Lower leg skin (tissue), 4 donors: Measurements from ENCODE around the gene FNIP2. TPM values are rescaled to one million over a fixed set of nuclear protein-coding genes. Genes with fewer than 3 reads are reported as not detected.
"Not testable (repeated sequence)": the region's sequence is repeated elsewhere in the genome, so short reads cannot be mapped to it uniquely, and the experiment has no call there.

Experiments used
- DNase-seq, 2 donors: peaks; one replicate each; pipeline ENCODE4 v3.0.0-alpha.2; 2019; ENCODE audit warnings: low spot score in 2 of 2
- H3K4me3 ChIP-seq: fragments of 200-600 bp; sonication (generic); 2 replicates; pipeline ENCODE4 v1.5.1; 2017; ENCODE audit warnings: mild to moderate bottlenecking, low read depth; ENCODE audit not compliant: poor library complexity, severe bottlenecking
- POLR2A ChIP-seq, 2 donors: fragments of 450-650 bp; IDR thresholded peaks; one replicate each; pipeline ENCODE4 v1.6.1; 2016 to 2017; ENCODE audit warnings: antibody characterized with exemption in 2 of 2, mild to moderate bottlenecking in 1 of 2, moderate library complexity in 1 of 2
- WGBS, 2 donors: methylation state at CpG; one replicate each; pipeline ENCODE4 v1.1.5; 2018; 5-methylcytosine and 5-hydroxymethylcytosine counted together
- intact Hi-C: fragments of 100-400 bp; cut with DNase I; formaldehyde crosslinking; loops from one replicate; pipeline ENCODE4 v1.15.0; 2023; ENCODE audit warnings: low total_unique reads
- total RNA-seq, 4 donors: library from RNA; depleted of rRNA; stranded (reverse); fragments of >200 nt; gene quantifications; one replicate each; pipeline ENCODE4 v1.1.0, GENCODE V29; 2016
- TF ChIP-seq, protein P1 (sequence below), 3 donors: fragments of 450-650 bp; IDR thresholded peaks; one replicate each; pipeline ENCODE4 v1.5.1; 2016; ENCODE audit warnings: antibody characterized with exemption in 3 of 3, mild to moderate bottlenecking in 3 of 3, moderate library complexity in 2 of 3

Gene FNIP2
- total RNA-seq, 4 donors from 2014 or later, result 20.5 to 47.5 (median 38.8) TPM

DNA sequence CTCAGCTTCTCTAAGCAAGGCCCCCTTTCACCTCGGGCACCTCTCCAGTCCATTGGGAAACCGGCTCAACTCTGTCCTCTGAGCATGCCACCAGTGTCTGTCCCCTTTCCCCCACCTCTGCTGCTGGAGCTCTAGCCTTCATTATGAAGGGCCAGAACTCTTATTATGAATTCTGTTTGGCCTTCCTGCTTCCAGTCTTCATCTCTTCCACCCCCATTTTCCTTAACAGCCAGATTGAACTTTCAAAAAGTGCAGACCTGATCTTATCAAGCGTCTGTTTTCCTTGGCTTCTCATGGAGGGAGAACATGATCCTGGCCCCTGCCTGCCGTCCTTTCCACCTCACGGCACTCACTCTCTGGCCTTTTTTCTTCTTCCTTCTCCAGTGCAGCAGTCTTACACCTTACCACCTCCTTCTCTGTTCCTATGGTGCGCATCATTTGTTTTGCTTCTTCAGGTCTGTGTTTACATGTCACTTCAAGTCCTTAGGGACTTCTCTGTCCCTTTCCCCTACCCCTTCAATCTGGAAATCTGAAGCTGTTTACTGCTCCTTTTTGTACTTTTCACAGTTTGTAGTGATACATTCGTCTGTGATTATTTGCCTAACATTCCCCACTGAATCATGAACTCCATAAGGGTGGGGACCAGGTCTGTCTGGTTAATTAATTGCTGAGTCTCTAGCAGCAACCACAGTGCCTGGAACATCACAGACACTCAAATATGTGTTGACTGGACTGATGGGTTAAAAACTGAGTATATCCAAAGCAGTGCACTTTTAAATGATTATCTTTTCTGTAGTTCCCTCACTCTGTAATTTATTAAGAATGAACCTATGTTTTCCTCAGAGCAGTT is 55.8 kb downstream of the FNIP2 start:
- TF ChIP-seq, protein P1, sequence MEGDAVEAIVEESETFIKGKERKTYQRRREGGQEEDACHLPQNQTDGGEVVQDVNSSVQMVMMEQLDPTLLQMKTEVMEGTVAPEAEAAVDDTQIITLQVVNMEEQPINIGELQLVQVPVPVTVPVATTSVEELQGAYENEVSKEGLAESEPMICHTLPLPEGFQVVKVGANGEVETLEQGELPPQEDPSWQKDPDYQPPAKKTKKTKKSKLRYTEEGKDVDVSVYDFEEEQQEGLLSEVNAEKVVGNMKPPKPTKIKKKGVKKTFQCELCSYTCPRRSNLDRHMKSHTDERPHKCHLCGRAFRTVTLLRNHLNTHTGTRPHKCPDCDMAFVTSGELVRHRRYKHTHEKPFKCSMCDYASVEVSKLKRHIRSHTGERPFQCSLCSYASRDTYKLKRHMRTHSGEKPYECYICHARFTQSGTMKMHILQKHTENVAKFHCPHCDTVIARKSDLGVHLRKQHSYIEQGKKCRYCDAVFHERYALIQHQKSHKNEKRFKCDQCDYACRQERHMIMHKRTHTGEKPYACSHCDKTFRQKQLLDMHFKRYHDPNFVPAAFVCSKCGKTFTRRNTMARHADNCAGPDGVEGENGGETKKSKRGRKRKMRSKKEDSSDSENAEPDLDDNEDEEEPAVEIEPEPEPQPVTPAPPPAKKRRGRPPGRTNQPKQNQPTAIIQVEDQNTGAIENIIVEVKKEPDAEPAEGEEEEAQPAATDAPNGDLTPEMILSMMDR (IDR thresholded peaks at IDR 0.05), result no peak
- TF ChIP-seq POLR2A (IDR thresholded peaks at IDR 0.05), result no peak
- H3K4me3 ChIP-seq, result no peak overlapping the region
- no peak for DNase-seq
- 66% methylated on average over 7 of the region's 7 CpGs for WGBS, 2 donors
- intact Hi-C loops, result no loop called here

DNA sequence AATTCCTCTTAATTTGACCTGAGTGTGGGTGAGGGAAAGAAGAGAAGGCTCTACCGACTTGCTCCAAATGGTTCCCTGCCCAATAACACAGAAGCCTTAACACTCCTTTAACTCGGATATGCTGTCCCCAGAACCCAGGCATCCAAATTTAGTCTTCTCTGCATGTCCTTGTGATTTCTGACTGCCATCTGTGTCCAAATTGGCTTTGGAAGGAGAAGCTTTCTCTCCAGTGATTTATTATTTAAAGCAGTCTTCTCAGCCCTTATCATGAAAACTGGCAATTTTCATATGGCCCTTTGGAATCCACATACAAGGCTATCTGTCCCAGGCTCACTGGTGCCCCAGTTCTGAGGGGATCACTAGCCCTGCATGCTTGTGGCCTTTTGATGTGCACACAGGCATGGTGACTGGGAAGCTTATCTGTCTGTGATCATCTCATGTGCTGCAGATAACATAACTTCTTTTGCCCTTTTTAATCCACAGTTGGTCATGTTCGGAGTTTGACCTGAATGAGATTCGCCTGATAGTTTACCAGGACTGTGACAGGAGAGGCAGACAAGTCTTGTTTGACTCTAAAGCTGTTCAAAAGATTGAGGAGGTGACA is 56.7 kb downstream of the FNIP2 start:
- WGBS, 2 donors, result 75 to 76% methylated on average over 4 of the region's 4 CpGs
- TF ChIP-seq, protein P1 (IDR thresholded peaks at IDR 0.05), result no peak
- no peak for TF ChIP-seq POLR2A (IDR thresholded peaks at IDR 0.05)
- intact Hi-C loops, result no loop called here
- H3K4me3 ChIP-seq, result no peak overlapping the region
- no peak for DNase-seq

DNA sequence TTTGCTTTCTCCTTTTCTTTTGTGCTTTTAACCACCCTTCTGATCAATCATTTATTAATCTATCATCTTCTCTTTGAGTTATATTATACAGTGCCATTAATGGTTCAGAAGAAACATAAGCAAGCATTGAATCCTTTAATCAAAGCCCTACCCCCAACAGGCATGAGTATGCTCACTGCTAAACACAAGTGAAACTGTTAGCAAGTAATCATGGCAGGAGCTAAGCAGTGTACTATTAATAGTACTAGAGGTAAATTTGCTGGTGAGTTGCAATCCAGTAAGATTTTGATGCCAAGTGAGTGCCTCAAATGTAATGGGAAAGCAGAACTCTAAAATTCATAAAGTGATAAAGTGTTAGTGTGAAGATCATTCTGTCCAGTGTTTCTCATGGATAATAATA is 57.2 kb downstream of the FNIP2 start:
- TF ChIP-seq POLR2A (IDR thresholded peaks at IDR 0.05), result no peak
- TF ChIP-seq, protein P1 (IDR thresholded peaks at IDR 0.05), result no peak
- no peak for DNase-seq
- no peak overlapping the region for H3K4me3 ChIP-seq
- intact Hi-C loops, result no loop called here

DNA sequence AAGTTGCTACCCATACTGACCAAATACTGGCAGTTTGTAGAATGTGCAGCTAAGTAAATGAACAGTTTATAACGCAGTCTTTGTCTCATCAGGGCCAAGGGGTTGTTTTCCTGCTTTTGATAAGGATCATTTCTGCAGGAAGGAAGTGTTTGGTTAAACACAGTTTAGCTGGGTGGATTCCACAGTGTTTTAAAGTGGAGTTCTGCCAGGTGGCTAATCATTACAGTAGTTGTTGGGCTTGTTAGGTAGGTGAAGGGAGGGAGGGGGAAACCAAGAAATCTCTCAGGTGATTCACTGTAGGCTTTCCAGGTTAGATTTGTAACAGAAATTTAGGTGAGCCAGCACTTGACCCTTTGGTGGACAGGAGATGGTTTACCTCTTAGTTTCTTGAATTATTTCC is 58.1 kb downstream of the FNIP2 start:
- no peak for TF ChIP-seq POLR2A (IDR thresholded peaks at IDR 0.05)
- TF ChIP-seq, protein P1 (IDR thresholded peaks at IDR 0.05), result no peak
- no peak for DNase-seq
- intact Hi-C loops, result no loop called here
- no peak overlapping the region for H3K4me3 ChIP-seq
- WGBS, 2 donors, result 44 to 45% methylated on average over 1 of the region's 1 CpG

DNA sequence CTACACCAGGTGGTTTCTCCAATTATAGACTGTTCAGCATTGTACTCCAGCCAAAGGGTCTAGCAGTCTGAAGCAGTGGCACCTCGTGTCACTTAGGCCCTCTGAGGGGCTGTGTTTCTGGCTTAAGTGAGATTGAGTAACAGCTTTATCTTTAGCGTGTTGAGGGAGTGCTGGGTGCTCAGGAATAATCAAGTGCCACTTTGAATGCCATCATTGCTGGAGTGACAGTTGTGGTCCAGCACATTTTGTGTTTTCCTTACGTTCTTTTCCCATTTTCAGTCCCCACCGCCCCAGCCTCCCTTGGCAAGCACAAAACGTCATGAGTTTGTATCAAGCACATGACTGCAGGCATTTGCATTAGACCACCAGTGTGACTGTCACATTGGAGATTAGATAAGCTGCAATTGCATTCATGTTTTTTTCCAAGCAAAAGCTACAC is 58.7 kb downstream of the FNIP2 start:
- intact Hi-C loops, result no loop called here
- 70 to 81% methylated on average over 5 of the region's 5 CpGs for WGBS, 2 donors
- DNase-seq, result no peak
- TF ChIP-seq POLR2A (IDR thresholded peaks at IDR 0.05), result no peak
- TF ChIP-seq, protein P1 (IDR thresholded peaks at IDR 0.05), result no peak
- H3K4me3 ChIP-seq, result no peak overlapping the region

DNA sequence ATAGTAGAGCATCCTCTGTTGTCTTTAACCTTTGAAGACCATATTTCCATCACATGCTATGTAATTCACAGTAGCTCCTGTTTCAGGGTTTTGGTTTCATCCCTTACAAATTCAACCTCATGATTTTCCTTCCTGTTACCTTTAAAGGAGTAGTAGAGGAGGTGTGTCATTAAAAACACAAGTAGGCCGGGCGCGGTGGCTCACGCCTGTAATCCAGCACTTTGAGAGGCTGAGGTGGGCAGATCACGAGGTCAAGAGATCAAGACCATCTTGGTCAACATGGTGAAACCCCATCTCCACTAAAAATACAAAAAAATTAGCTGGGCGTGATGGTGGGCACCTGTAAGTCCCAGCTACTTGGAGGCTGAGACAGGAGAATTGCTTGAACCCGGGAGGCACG is 59.3 kb downstream of the FNIP2 start:
- H3K4me3 ChIP-seq, DNase-seq: not testable (repeated sequence)
- 95 to 98% methylated on average over 8 of the region's 8 CpGs for WGBS, 2 donors

More for the DNA sequence above, 59.3 kb downstream of the FNIP2 start:
- intact Hi-C loops, result not testable (repeated sequence)
